NCI-H510A treated with DMSO at 0.1 percent for 48 hours (cell line): Measurements from ENCODE around the gene RBBP5.

ENCODE experiments used
- DNase-seq: peaks from one replicate; lab custom pipeline; 2025; lab: John Stamatoyannopoulos, UW

Gene RBBP5

DNA sequence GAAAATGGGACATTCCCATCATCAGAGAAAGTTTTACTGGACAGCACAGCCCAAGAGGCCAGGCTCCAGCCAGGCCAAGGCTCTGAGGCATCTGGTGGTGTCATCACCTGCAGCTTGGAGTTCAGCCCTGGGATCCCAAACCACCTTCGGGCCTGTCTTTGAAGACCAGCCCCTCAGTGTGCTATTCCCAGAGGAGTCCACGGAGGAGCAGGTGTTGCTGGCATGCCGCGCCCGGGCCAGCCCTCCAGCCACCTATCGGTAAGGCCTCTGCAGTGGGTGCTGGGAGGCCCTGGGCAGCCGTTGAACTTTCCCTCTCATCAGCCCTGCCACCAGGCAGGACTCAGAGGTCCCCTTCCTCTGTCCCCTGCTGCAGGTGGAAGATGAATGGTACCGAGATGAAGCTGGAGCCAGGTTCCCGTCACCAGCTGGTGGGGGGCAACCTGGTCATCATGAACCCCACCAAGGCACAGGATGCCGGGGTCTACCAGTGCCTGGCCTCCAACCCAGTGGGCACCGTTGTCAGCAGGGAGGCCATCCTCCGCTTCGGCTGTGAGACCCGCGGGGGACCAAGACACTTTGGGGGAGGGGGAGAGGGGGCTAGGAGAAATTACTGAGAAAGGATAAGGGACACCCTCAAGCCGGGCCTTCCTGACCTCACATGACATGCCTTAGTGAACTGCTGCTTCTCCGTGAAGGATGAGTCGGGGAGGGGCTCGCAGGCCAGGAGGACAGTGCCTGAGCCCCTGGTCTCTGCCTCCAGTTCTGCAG is 63.8 kb downstream of the RBBP5 start:
- DNase-seq, result no peak

DNA sequence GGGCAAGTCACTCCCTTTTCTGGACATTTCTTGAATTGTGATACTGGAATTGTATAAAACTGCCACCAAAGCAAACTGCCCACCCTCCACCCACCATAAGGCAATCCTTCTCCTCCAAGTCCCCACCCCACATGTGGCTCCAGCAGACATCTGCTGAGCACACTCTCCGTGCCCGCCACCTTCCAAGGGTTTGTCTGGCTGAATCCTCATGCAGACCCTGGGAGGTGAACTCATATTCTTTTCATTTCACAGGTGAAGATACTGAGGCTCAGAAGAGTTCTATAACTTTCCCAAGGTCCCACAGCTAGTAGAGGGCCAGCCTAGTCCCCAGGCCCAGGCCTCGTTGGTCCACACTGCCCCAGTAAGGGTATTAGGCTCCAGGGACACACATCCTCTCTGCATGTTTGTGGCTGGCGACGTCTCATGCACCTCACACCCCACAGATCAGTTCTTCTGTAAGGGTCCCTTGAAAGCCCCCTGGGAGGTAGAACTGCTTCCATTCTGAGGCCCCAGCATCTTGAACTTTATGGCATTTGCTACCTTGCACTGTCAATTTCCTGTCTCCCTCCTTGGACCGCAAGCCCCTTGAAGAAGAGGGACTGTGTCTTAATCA is 64.7 kb downstream of the RBBP5 start:
- DNase-seq, result no peak

DNA sequence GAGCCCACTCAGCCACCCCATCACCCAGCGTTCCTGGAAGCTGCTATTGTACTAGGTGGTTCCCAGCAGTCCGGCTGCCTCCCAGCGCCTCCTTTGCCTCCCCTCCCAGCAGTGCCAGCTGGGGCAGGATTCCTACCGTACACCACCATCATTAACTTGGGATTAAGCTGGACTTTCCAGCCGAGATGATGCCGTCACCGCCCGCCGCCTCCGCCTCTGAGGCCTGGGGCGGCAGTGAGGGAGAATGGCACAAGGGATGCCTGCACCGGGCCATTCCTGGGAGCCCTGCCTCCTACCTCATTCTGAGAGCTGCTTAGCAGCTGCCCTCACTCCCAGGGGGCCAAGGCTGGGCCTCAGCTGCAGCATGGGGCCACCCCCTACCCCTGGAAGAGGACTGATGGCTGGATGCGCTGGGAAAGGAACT is 65.6 kb downstream of the RBBP5 start:
- no peak for DNase-seq

DNA sequence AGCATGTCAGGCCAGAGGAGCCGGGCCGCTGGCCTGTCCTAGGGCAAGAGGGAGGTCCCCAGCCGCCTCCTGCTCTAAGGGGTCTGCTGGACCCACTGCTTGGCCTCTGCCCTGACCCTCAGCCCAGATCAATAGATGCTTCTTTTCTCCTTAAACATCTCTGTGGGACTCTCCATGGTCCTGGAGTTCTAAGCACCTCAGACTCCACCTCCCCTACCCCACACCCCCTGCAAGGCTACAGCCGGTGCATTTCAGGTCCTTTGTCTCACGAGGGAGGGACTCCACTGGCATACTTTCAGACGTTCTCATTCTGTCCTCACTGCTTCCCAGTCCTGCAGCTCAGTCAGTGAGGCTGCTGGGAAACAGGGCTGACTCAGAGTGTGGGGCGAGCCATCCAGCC is 67.8 kb downstream of the RBBP5 start:
- DNase-seq, result no peak

DNA sequence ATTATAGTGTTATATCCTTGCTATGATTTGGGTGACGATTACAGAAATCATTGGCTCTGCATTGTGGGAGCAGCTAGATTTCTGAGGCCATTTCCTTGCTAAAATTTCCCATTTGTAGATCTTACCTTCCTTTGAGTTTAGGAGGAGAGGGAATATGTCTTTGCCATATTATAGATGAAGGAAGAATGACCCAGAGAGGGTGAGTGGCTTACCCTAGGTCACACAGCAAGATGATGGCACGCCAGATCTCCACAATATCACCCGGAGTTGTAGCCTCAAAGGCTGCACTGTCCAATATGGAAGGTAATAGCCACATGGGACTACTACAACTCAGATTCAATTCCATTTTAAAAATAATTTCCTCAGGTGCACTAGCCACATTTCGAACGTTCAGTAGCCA is 68.5 kb downstream of the RBBP5 start:
- no peak for DNase-seq

DNA sequence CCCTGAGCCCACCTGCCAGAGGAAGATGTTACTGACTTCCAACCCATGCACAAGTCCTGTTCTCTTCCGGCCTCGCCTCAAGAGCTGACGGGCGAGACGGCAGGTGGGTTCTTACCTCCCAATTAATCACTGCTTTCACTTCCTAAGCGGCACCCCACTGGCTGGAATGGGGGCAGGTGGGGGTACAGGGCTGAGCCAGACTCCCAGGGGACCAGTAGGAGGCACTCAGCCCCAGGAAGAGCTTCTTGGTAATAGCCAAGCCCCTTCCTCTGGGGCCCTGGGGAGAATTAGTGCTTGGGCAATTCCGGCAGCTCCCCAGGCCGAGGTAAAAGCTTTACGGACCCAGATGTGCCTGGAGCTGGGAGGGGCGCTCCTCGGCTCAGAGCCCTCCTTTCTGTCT is 69.1 kb downstream of the RBBP5 start:
- DNase-seq, result no peak

DNA sequence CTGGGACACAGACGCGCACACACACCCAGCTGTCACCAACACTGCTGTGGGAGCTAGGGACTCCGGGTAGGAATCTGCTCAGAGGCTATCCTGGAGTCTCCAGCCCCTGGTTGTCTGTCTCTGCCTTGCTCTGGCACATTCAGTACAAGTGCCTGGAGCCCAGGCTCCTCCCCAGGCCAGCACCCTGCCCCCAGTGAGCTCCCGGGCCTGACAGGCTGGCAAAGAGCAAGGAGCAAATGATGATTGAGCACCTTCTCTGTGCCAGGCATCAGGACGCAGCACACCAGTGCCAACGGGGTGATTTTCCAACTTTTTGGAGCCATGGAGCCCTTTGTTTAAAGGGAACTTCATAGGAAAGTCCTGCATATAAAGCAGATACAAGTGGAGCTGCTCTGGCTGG is 72.3 kb downstream of the RBBP5 start:
- no peak for DNase-seq

DNA sequence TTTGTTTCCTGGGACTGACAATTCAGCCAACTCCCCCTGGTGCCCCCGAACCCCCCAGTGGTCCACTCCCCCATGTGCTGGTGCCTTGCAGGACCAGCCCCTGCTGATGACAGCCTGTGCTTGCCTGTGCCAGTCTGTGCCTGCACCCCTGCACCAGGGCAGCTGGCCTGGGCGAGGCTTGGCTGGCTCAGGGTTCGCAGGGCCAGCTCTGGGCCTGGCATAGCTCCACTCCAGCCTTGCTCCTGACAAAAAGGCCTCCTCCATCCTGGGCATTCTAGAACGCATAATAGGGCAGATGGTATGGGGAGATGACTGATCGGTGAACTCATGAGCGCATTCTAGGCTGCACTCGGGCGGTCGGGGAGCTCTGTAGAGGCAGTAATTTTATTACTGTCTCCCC is 73.4 kb downstream of the RBBP5 start:
- no peak for DNase-seq

DNA sequence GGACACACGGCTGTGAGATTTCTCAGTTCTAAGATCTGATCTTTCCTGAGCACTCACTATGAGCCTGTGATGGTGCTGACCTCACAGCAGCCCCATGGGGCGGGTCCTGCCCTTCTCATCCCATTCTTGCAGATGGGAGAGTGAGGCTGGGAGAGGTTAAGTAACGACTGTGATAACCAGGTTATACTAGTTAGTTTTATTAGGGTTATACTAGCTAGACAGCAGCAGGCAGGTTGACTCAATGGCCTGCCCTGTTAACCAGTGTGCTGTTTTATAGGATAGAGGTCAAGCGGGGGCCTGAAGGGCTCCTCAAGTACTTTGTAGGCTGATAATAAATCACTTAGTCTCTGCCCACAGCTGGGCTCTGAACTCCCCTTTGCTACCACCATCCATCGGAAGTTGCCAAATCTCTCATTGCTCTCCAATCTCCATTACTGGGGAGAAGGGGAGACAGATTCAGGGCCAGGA is 74.0 kb downstream of the RBBP5 start:
- no peak for DNase-seq

DNA sequence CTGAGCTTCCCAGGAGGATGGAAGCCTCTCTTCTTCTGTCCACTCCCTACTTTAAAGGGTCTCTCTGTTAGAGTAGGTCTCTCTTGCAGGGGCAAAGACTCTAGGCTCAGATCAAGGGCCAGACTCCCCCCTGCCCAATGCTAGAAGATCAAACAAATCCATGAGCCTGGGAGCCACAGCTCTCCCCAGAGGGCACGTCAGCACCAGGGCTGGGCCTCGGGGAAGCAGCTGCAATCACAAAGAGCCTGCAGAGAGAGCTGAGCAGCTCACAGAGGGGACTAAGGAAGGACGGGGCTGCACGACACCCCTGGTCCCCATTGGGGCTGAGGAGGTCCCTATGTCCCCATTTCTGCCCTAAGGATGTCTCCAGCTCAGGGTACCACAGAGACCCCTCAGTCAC is 74.9 kb downstream of the RBBP5 start:
- no peak for DNase-seq

DNA sequence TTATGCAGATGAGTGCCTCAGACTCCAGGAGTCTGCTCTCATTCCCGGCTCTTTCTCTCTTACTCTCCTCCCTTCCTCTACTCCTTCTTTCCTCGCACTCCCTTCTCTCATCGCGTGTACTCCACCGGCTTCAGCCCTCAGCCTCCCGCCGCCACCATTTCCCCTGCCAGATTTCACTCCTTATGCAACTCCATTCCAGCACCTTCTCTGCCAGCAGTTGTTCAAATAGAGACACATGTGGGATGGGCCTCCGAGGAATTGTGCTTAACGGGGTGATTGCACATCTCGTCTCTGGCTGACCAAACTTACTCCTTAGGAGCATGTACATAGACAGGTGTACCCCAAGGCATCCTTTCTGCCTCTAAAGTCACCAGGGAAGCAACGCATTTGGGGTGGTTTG is 76.6 kb downstream of the RBBP5 start:
- DNase-seq, result no peak

DNA sequence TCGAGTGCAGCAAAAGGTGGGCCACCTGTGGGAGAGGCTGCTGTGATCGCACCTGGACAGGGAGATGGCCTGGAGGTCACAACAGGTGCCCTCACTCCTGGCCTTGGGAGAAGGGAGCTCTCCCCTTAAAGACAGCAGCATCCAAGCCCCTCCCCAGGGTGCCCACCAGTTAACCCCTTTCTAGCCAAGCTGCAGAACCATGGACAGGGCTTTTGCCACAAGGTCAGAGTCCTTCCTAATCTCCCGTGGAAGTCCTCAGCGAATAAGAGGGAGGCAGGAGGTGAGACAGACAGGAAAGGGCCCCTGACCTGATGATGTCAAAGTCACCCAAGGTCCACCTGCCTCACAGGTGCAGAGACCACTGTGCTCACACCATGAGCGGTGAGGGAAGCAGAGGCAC is 77.0 kb downstream of the RBBP5 start:
- DNase-seq, result no peak

DNA sequence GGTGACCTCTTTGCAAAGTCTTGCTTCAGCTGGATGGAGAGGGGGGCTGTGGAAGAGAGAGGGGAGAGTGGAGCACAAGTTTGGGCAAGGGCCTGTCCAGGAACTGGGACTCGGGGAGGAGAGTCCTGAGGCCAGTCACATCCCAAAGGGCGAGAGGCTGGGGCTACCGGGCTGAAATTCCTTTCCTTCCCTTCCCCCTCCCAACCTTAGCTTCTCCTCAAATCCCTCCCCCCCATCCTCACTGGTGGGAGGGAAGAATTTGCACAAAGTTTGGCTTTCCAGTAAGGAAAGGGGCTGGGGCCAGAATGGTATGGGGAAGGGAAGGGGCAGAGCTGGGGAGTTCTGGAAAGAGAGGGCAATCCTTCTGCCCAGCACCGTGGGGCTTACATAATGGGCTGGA is 77.9 kb downstream of the RBBP5 start:
- no peak for DNase-seq

DNA sequence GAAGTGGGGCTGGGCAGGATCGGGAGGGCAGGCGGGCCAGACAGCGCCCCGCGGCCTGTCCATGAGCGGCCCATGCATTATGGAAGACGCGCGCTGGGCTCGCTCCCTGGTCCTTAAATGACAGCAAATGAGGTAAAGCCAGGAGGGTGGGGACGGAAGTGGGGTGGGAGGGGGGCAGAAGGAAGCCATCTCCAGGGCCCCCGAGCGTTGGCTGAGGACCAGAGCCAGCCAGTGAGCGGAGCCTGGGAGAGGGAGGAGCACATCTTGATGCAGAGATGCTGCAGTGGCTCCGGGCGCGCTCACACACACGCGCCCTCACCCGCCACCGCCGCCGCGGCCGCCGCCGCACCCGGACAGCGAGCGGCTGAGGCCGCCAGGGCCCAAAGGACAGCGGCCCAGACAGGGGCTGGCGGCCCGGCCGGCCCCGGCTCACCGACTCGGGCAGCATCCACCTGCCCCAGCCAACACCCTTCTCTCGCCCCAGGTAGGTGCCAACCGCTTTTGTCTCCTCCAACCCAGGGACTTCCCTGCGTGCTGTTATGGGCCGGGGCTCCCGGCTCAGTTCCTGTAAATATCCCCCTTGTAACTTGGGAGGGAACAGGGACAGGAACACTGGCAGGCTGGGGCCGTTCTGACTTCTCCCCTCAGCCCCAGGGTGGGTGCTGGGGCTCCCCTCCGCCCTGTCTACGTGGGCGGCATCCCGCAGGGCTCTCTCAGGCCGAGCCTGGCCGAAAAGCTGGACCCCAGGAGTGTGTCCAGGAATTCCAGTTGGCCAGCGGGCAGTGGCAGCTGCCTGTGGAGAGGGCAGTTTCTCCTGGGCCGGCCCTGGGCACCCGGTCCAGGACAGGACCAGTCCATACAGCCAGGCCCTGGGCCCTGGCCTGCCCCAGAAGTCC is 78.6 kb downstream of the RBBP5 start, which contains the start of gene CNTN2:
Gene CNTN2, plus strand, starts transcription at position 302 of the 896 bp plus-strand sequence. CDS start 9,974 bp downstream, outside the sequence.
- no peak for DNase-seq

DNA sequence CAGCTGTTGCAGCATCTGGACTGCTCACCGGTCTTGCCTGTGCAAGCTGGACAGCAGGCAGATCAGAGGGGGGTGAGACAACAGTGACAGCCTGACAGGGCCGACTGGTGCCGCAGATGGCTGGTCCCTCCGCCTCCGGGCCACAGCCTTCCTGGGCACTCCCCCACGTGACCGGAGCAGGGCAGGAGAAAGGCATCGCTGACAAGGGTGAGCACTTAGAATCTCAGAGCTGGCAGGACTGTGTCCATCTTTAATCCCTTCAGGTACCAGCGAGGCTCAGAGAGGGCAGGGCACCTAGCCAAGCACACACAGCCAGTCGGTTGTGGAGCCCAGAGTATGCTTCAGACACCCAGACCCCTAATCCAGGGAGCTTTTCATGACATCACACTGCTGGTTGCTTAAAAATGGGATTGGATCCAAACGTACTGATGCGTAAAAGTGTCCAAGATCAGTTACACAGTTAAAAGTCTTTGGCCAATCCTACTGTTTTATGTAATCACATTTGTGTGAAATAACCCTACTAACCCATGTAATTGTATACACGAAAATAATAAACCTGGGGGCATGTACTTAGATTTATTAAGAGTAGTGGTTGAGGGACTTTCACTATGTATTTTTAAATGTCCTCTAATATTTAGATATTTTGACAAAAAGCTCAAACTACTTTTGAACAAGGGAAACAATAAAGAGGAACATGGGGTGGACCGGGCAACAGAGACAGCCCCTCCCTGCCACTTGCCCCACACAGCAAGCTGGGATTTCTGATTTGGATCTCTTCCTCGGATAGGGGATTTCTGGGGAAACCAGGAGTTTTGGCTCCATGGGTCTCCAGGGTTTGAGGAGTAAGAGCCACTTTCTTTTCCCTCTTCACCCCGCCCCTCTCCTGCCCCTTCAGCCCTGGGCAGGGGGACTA is 79.5 kb downstream of the RBBP5 start:
- DNase-seq, result no peak

DNA sequence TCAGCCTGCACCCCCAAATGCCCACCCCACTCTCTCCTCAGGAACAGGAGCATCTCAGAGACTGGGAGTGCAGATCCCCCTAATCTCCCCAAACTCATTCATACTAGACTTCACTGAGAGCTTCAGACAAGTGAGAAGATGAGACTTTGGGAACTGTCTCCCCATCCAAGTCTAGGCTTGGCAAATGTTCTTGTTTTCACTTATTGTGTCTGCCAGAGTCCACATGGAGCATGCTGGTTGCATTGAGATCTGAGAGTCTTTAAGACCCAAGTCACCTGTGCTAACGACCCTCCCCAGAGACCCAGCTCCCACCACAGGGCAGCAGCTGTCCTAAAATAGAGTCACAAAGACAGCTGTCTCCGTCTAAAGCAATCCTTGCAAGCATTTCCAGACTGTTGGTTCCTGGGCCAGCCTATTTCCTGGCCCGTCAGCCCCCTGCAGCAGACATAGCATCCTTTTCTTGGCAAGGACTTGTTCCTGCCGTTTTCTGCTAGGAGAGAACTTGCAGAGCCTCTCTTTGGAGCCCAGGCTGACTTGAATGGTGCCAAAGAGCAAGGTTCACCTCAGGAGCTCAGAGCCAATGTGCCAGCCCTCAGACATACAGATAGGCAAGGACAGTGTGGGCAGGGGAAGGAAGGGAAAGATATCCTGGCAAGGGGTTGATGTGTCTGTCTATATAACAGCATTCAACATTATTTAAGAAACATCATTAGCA is 80.6 kb downstream of the RBBP5 start:
- DNase-seq, result no peak

DNA sequence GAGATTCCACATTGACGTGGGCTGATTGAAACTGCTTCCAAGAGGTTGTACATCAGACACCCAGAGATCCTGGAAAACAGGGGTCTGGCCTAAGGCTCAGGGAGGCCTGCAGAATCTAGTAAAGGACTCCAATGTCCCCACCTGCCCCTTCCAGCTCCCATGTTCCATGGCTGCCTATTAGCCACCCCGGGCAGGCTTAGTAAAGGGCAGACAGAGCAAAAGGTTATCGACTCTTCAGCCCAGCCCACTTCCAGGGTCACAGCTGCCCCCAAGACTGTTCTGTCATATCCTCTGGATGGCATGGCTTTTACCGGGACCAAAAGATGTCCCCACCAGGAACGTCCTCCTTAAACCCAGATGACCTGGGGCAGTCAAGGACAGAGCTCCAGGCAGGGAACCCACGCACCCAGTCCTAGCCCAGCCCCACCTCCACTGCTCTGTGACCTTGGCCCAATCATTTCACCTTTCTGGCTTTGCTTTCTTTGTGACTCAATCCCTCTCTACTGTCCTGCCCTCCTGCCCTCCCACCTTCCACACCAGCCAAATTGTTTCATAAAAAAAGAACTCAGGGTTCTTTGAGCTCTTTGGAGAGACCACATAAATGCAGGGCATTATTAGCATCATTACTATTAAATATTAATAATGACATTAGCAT is 83.5 kb downstream of the RBBP5 start:
- no peak for DNase-seq

DNA sequence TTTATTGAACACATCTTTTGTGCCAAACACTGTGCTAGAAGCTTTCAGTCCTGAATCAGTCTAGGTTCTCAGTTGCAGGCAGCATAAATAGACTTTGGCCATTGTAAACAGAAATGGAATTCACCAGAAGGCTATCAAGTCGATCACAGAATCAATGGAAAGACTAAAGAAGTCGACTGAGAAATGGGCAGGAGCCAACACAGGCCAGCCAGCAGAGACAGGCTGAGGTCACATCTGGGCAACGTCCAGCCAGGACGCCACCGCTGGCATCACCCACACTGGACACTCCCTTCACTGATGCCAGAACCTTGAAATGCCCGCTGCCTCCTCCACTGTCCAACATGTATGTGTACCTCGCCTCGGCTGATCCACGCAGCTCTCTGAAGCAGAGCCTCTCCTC is 84.2 kb downstream of the RBBP5 start:
- no peak for DNase-seq
